HCT116 (cell line): ENCODE results near the gene KSR2. TPM values are rescaled to one million over a fixed set of nuclear protein-coding genes. Genes with fewer than 3 reads are reported as not detected.

Experiments used
- ATAC-seq: fragments of 200-7000 bp; cut with Tn5 transposase; 2 replicates; pipeline ENCODE4 v1.9.1; 2020; ENCODE audit warnings: mild to moderate bottlenecking, moderate library complexity
- BruUV-seq: library from RNA; stranded (reverse); fragments of 400-500 nt; replicated peaks from 2 replicates; lab custom pipeline; 2021; lab: Mats Ljungman, UMichigan
- CTCF ChIA-PET: fragments of 300-600 bp; sonication (Branson Sonifier 250); formaldehyde crosslinking; loops from one replicate; lab custom pipeline; 2021; ENCODE audit warnings: antibody characterized with exemption; lab: Charles Lee
- POLR2A ChIA-PET: fragments of 300-600, 350-600 bp; sonication (Branson Sonifier 250); formaldehyde crosslinking; loops from one replicate; lab custom pipeline; 2021; ENCODE audit warnings: antibody characterized with exemption; lab: Charles Lee
- RAD21 ChIA-PET, 2 experiments: fragments of 300-600 bp; sonication (Branson Sonifier 250); formaldehyde crosslinking; loops; one replicate each; lab custom pipeline; 2023; ENCODE audit warnings: low total read pairs in 2 of 2; ENCODE audit not compliant: uncharacterized antibody in 2 of 2, unreplicated experiment in 2 of 2, low non-redundant PET in 1 of 2; lab: Charles Lee
- DNase-seq: peaks from one replicate; pipeline ENCODE4 v3.0.0-alpha.2; 2010; ENCODE audit warnings: low read depth, low spot score
- H2AFZ ChIP-seq: fragments of 200-600 bp; shearing (Covaris generic), sonication (generic); 2 replicates; pipeline ENCODE4 v1.6.1; 2017; ENCODE audit warnings: low read depth, mixed run types, mixed read lengths, antibody characterized with exemption, low read length; ENCODE audit not compliant: poor library complexity, severe bottlenecking
- H3K27ac ChIP-seq: 2 replicates; pipeline ENCODE4 v1.5.1; 2012; ENCODE audit warnings: low read depth, low read length
- H3K27me3 ChIP-seq: fragments of 200-600 bp; sonication (generic); 2 replicates; pipeline ENCODE4 v1.6.1; 2016; ENCODE audit warnings: mixed run types, low read length, mixed read lengths; ENCODE audit not compliant: insufficient read depth
- H3K36me3 ChIP-seq, 2 experiments: fragments of 200-500 bp in 1 of 2; fragments of 200-600 bp in 1 of 2; sonication (Bioruptor generic) in 1 of 2; sonication (generic) in 1 of 2; 2 replicates each; pipeline versions ENCODE4 v1.5.1 to v1.6.1; 2014 to 2016; ENCODE audit warnings: low read length in 2 of 2, inconsistent platforms in 1 of 2, mixed read lengths in 1 of 2, mixed run types in 1 of 2; ENCODE audit not compliant: insufficient read depth in 2 of 2, control insufficient read depth in 1 of 2
- H3K4me1 ChIP-seq, 2 experiments: fragments of 200-600 bp in 1 of 2; sonication (generic) in 1 of 2; 2 replicates each; pipeline versions ENCODE4 v1.5.1 to v1.6.1; 2012 to 2017; ENCODE audit warnings: low read length in 2 of 2, inconsistent platforms in 1 of 2, mild to moderate bottlenecking in 1 of 2, mixed read lengths in 1 of 2, mixed run types in 1 of 2, moderate library complexity in 1 of 2; ENCODE audit not compliant: insufficient read depth in 2 of 2, control insufficient read depth in 1 of 2
- H3K4me2 ChIP-seq: fragments of 200-600 bp; sonication (generic); 2 replicates; pipeline ENCODE4 v1.6.1; 2017; ENCODE audit warnings: mixed run types, low read length, mixed read lengths
- H3K4me3 ChIP-seq, 2 experiments: fragments of 200-600 bp in 1 of 2; sonication (generic) in 1 of 2; replicated peaks in 1 of 2; 2 replicates each; pipeline ENCODE4 v1.5.1; 2011 to 2016; ENCODE audit warnings: low read length in 2 of 2, control low read depth in 1 of 2, low read depth in 1 of 2, mild to moderate bottlenecking in 1 of 2, mixed read lengths in 1 of 2, mixed run types in 1 of 2
- H3K79me2 ChIP-seq: fragments of 200-600 bp; sonication (generic); 2 replicates; pipeline ENCODE4 v1.6.1; 2017; ENCODE audit warnings: mild to moderate bottlenecking, mixed run types, low read length, moderate library complexity, mixed read lengths; ENCODE audit not compliant: insufficient read depth
- H3K9ac ChIP-seq: fragments of 200-600 bp; sonication (generic); 2 replicates; pipeline ENCODE4 v1.6.1; 2016; ENCODE audit warnings: low read length, mixed read lengths
- H3K9me2 ChIP-seq: fragments of 200-600 bp; sonication (generic), shearing (Covaris generic); 2 replicates; pipeline ENCODE4 v1.6.1; 2017; ENCODE audit warnings: mixed run types, mild to moderate bottlenecking, moderate library complexity; ENCODE audit not compliant: insufficient read depth
- H3K9me3 ChIP-seq, 2 experiments: fragments of 200-500 bp in 1 of 2; fragments of 200-600 bp in 1 of 2; sonication (Bioruptor generic) in 1 of 2; sonication (generic) in 1 of 2; 2 replicates each; pipeline ENCODE4 v1.6.1; 2014 to 2017; ENCODE audit warnings: low read length in 2 of 2, mixed read lengths in 2 of 2, inconsistent platforms in 1 of 2, low read depth in 1 of 2, mild to moderate bottlenecking in 1 of 2, mixed run types in 1 of 2, moderate library complexity in 1 of 2; ENCODE audit not compliant: control insufficient read depth in 1 of 2, insufficient read depth in 1 of 2
- H4K20me1 ChIP-seq: fragments of 200-600 bp; sonication (generic), shearing (Covaris generic); 2 replicates; pipeline ENCODE4 v1.6.1; 2017; ENCODE audit warnings: mixed run types, mild to moderate bottlenecking, moderate library complexity; ENCODE audit not compliant: insufficient read depth
- CBX3 ChIP-seq: IDR thresholded peaks from 2 replicates; pipeline ENCODE4 v1.6.1; 2012; ENCODE audit warnings: low read depth
- EZH2 ChIP-seq: fragments of 200-600 bp; sonication (generic); IDR thresholded peaks from 2 replicates; pipeline ENCODE4 v1.6.1; 2017; ENCODE audit warnings: antibody characterized with exemption, mixed run types
- EZH2phosphoT487 ChIP-seq: fragments of 200-600 bp; IDR thresholded peaks from 2 replicates; pipeline ENCODE4 v1.6.1; 2018; ENCODE audit warnings: antibody characterized with exemption, borderline replicate concordance
- FOSL1 ChIP-seq: IDR thresholded peaks from 2 replicates; pipeline ENCODE4 v1.6.1; 2012; ENCODE audit warnings: low read depth
- JUND ChIP-seq: IDR thresholded peaks from 2 replicates; pipeline ENCODE4 v1.6.1; 2012
- POLR2A ChIP-seq: IDR thresholded peaks from 2 replicates; pipeline ENCODE4 v1.7.0; 2011; ENCODE audit warnings: borderline replicate concordance; ENCODE audit not compliant: insufficient read depth, insufficient read length; ENCODE audit errors: extremely low read depth
- POLR2AphosphoS5 ChIP-seq: IDR thresholded peaks from 2 replicates; pipeline ENCODE4 v1.6.1; 2011; ENCODE audit warnings: mild to moderate bottlenecking, low read depth, low read length, moderate library complexity
- SP1 ChIP-seq: IDR thresholded peaks from 2 replicates; pipeline ENCODE4 v1.6.1; 2012; ENCODE audit warnings: low read depth
- TCF7L2 ChIP-seq: IDR thresholded peaks from 2 replicates; pipeline ENCODE4 v1.7.0; 2011; ENCODE audit warnings: borderline replicate concordance, inconsistent platforms; ENCODE audit not compliant: insufficient read depth, insufficient read length; ENCODE audit errors: extremely low read depth
- intact Hi-C: fragments of 100-400 bp; cut with micrococcal nuclease; formaldehyde crosslinking; loops from 2 replicates; pipeline ENCODE4 v1.10.0; 2022
- total RNA-seq: library from RNA; stranded (reverse); gene quantifications from one replicate; pipeline ENCODE4 v1.2.1, GENCODE V29; 2021; ENCODE audit not compliant: unreplicated experiment
- TF ChIP-seq, protein P1 (sequence below), 3 experiments: fragments of 200-600 bp in 1 of 3; sonication (generic) in 1 of 3; IDR thresholded peaks in 2 of 3; conservative IDR thresholded peaks in 1 of 3; 2 replicates each; pipeline ENCODE4 v1.5.1; 2012 to 2017; ENCODE audit warnings: low read depth in 2 of 3, low read length in 2 of 3, antibody characterized with exemption in 1 of 3, borderline replicate concordance in 1 of 3, control low read depth in 1 of 3, mild to moderate bottlenecking in 1 of 3, mixed read lengths in 1 of 3, mixed run types in 1 of 3, moderate library complexity in 1 of 3; ENCODE audit not compliant: insufficient read depth in 1 of 3
- TF ChIP-seq, protein P2 (sequence below): IDR thresholded peaks from 2 replicates; pipeline ENCODE4 v1.6.1; 2012; ENCODE audit warnings: low read depth
- TF ChIP-seq, protein P3 (sequence below): IDR thresholded peaks from 2 replicates; pipeline ENCODE4 v1.6.1; 2011; ENCODE audit warnings: mild to moderate bottlenecking, low read length, moderate library complexity; ENCODE audit not compliant: insufficient replicate concordance; ENCODE audit errors: extremely low read depth
- TF ChIP-seq, protein P4 (sequence below): IDR thresholded peaks from 2 replicates; pipeline ENCODE4 v1.6.1; 2012

Gene KSR2
- total RNA-seq, 1 experiment from 2014 or later, result 10.1 TPM

DNA sequence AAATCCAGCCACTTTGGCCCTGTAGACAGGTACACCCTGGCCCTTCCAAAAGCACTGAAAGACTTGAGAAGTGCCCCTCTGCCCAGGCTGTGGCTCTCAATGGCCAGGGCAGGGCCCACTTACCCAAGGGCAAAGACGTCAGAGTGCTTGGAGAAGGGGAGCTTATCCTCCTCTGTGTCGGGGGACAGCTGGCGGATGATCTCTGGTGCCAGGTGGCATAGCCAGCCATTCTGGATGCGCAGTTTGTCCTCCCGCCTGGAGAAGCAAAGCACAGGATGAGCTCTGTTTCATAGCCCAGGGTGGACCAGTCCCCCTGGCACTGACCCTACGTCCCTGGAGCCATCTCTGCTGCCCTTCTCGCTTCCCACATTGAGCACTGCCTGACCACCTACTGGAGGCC, 492.4 kb downstream of the KSR2 start:
- TF ChIP-seq EZH2, result no peak
- TF ChIP-seq, protein P1, sequence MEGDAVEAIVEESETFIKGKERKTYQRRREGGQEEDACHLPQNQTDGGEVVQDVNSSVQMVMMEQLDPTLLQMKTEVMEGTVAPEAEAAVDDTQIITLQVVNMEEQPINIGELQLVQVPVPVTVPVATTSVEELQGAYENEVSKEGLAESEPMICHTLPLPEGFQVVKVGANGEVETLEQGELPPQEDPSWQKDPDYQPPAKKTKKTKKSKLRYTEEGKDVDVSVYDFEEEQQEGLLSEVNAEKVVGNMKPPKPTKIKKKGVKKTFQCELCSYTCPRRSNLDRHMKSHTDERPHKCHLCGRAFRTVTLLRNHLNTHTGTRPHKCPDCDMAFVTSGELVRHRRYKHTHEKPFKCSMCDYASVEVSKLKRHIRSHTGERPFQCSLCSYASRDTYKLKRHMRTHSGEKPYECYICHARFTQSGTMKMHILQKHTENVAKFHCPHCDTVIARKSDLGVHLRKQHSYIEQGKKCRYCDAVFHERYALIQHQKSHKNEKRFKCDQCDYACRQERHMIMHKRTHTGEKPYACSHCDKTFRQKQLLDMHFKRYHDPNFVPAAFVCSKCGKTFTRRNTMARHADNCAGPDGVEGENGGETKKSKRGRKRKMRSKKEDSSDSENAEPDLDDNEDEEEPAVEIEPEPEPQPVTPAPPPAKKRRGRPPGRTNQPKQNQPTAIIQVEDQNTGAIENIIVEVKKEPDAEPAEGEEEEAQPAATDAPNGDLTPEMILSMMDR (IDR thresholded peaks at IDR 0.05 in 2 of 3, conservative IDR thresholded peaks at IDR 0.05 in 1 of 3; ENCODE audit: borderline replicate concordance in 1 of 3, insufficient read depth in 1 of 3, low read depth in 2 of 3, low read length in 2 of 3), result no peak
- TF ChIP-seq EZH2phosphoT487, result no peak
- no peak for TF ChIP-seq JUND
- no peak for TF ChIP-seq CBX3
- TF ChIP-seq SP1, result no peak
- TF ChIP-seq FOSL1, result no peak
- TF ChIP-seq, protein P2, sequence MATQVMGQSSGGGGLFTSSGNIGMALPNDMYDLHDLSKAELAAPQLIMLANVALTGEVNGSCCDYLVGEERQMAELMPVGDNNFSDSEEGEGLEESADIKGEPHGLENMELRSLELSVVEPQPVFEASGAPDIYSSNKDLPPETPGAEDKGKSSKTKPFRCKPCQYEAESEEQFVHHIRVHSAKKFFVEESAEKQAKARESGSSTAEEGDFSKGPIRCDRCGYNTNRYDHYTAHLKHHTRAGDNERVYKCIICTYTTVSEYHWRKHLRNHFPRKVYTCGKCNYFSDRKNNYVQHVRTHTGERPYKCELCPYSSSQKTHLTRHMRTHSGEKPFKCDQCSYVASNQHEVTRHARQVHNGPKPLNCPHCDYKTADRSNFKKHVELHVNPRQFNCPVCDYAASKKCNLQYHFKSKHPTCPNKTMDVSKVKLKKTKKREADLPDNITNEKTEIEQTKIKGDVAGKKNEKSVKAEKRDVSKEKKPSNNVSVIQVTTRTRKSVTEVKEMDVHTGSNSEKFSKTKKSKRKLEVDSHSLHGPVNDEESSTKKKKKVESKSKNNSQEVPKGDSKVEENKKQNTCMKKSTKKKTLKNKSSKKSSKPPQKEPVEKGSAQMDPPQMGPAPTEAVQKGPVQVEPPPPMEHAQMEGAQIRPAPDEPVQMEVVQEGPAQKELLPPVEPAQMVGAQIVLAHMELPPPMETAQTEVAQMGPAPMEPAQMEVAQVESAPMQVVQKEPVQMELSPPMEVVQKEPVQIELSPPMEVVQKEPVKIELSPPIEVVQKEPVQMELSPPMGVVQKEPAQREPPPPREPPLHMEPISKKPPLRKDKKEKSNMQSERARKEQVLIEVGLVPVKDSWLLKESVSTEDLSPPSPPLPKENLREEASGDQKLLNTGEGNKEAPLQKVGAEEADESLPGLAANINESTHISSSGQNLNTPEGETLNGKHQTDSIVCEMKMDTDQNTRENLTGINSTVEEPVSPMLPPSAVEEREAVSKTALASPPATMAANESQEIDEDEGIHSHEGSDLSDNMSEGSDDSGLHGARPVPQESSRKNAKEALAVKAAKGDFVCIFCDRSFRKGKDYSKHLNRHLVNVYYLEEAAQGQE, result no peak
- TF ChIP-seq, protein P3, sequence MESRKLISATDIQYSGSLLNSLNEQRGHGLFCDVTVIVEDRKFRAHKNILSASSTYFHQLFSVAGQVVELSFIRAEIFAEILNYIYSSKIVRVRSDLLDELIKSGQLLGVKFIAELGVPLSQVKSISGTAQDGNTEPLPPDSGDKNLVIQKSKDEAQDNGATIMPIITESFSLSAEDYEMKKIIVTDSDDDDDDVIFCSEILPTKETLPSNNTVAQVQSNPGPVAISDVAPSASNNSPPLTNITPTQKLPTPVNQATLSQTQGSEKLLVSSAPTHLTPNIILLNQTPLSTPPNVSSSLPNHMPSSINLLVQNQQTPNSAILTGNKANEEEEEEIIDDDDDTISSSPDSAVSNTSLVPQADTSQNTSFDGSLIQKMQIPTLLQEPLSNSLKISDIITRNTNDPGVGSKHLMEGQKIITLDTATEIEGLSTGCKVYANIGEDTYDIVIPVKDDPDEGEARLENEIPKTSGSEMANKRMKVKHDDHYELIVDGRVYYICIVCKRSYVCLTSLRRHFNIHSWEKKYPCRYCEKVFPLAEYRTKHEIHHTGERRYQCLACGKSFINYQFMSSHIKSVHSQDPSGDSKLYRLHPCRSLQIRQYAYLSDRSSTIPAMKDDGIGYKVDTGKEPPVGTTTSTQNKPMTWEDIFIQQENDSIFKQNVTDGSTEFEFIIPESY, result no peak
- TF ChIP-seq POLR2A, result no peak
- TF ChIP-seq, protein P4, sequence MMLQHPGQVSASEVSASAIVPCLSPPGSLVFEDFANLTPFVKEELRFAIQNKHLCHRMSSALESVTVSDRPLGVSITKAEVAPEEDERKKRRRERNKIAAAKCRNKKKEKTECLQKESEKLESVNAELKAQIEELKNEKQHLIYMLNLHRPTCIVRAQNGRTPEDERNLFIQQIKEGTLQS, result no peak
- no peak for TF ChIP-seq TCF7L2
- TF ChIP-seq POLR2AphosphoS5, result no peak
- BruUV-seq, result no TSS peak
- Histone ChIP-seq H4K20me1 (no peaks in the 10 kb centered on the region), H3K27me3 (no peaks in the 10 kb centered on the region), H3K27ac (no peak overlapping the region), H3K4me3 (no peak overlapping the region), H3K79me2 (no peaks in the 10 kb centered on the region), H3K4me2 (no peak overlapping the region), H2AFZ (no peak overlapping the region), H3K9me2 (no peaks in the 10 kb centered on the region), H3K36me3 (no peaks in the 10 kb centered on the region), H3K9ac (no peak overlapping the region), H3K9me3 (no peaks in the 10 kb centered on the region), H3K4me1 (no peaks in the 10 kb centered on the region)
- ATAC-seq (no peak), DNase-seq (no peak)
- POLR2A ChIA-PET, result no interaction called here
- CTCF ChIA-PET, result no interaction called here
- RAD21 ChIA-PET, result no interaction called here
- intact Hi-C loops, result loop anchor here (10.0 kb wide), 1 partner anchor 262 kb away; no protein-coding TSS in a partner anchor
